ENCODE data around the gene SLC25A33.
"Not testable (repeated sequence)": the region's sequence is repeated elsewhere in the genome, so short reads cannot be mapped to it uniquely, and the experiment has no call there.

- TF ChIP-seq RCOR1 (IDR thresholded peaks at IDR 0.05; ENCODE audit: low read depth, low read length); ESRRA (IDR thresholded peaks at IDR 0.05; ENCODE audit: borderline replicate concordance, low read length); RFX5 (IDR thresholded peaks at IDR 0.05); CTCF (IDR thresholded peaks at IDR 0.05); USF2 (IDR thresholded peaks at IDR 0.05); HES2 (IDR thresholded peaks at IDR 0.05); HDAC2 (IDR thresholded peaks at IDR 0.05); RAD21 (conservative IDR thresholded peaks at IDR 0.05 in 1 of 2, IDR thresholded peaks at IDR 0.05 in 1 of 2); EP300 (IDR thresholded peaks at IDR 0.05); JUN (IDR thresholded peaks at IDR 0.05); E2F6 (IDR thresholded peaks at IDR 0.05; ENCODE audit: borderline replicate concordance, low read depth); CBX8 (IDR thresholded peaks at IDR 0.05); SREBF2 (IDR thresholded peaks at IDR 0.05): not testable (repeated sequence)
Measured at GRCh38 chr1:9625030-9625429, 85.8 kb downstream of the SLC25A33 start.

All from A549 (cell line).